ENCODE data around the gene GNG5.

DNA sequence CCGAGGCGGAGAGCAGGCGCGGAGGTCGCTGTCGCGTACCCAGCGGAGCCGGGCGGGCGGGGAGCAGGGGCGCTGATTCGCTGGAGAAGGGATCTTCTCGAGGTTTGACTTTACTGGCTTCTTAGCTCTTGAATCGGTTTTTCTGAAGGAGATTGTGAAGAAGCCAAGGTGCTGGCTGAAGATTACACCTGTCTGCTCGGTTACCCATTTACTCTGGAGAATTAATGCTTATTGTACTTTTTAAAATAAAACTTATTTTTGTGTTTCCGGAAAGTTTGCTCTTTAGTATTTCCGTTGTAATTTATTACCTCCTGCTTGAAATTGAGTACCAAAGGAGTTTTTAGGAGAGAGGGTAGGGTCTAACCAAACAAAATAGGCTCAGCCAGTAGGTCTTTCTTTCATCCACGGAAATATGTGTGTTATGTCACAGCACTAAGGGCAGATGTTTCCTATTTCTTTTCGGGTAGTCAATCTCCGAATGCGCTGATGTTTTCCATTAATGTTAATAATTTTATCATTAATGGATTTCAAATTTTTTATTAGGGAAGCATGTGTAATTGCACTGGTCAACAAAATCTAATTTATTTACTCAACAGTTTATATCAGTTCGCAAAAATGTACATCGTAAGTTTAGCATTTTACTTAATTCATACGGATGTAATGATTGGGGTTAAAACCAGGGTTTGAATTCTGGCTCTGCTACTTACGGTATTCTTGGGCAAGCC is 510 bp upstream of the GNG5 start:
- TF ChIP-seq BHLHE40 (IDR thresholded peaks at IDR 0.05; ENCODE audit: borderline replicate concordance) = no peak
- TF ChIP-seq HDGF (IDR thresholded peaks at IDR 0.05; ENCODE audit: borderline replicate concordance) = no peak
- TF ChIP-seq SP1 (IDR thresholded peaks at IDR 0.05) = no peak
- no peak for TF ChIP-seq CTBP1 (IDR thresholded peaks at IDR 0.05; ENCODE audit: borderline replicate concordance)
